WTC11 (cell line): ENCODE data around the gene RAPGEF2. TPM values are rescaled to one million over a fixed set of nuclear protein-coding genes. Genes with fewer than 3 reads are reported as not detected.

ENCODE experiments used
- ATAC-seq: fragments of 200-7000 bp; cut with Tn5 transposase; 2 replicates; pipeline ENCODE4 v1.10.0; 2021; ENCODE audit warnings: mild to moderate bottlenecking, moderate library complexity
- CTCF ChIA-PET: fragments of 300-600 bp; sonication (Branson Sonifier 250); formaldehyde crosslinking; loops from one replicate; lab custom pipeline; 2021; ENCODE audit warnings: antibody characterized with exemption; lab: Charles Lee
- POLR2A ChIA-PET: fragments of 350-600 bp; sonication (Branson Sonifier 250); formaldehyde crosslinking; loops from one replicate; lab custom pipeline; 2021; ENCODE audit warnings: antibody characterized with exemption; lab: Charles Lee
- DNase-seq: peaks from one replicate; pipeline ENCODE4 v3.0.0; 2021; ENCODE audit warnings: low spot score
- H3K27ac Mint-ChIP-seq: 2 replicates; pipeline ENCODE4 v1.8.0; 2021; ENCODE audit warnings: mixed read lengths
- H3K27me3 Mint-ChIP-seq: 2 replicates; pipeline ENCODE4 v1.8.0; 2021; ENCODE audit warnings: low read depth, mild to moderate bottlenecking, moderate library complexity, mixed read lengths
- H3K36me3 Mint-ChIP-seq: 2 replicates; pipeline ENCODE4 v1.8.0; 2021; ENCODE audit warnings: mixed read lengths
- H3K4me1 Mint-ChIP-seq: 2 replicates; pipeline ENCODE4 v1.8.0; 2022; ENCODE audit warnings: mixed read lengths
- H3K4me3 Mint-ChIP-seq: 2 replicates; pipeline ENCODE4 v1.8.0; 2021; ENCODE audit warnings: mild to moderate bottlenecking, moderate library complexity, mixed read lengths
- H3K9me3 Mint-ChIP-seq: 2 replicates; pipeline ENCODE4 v1.8.0; 2021; ENCODE audit warnings: mixed read lengths
- ATF1 ChIP-seq: sonication (generic); formaldehyde crosslinking; IDR thresholded peaks from 2 replicates; pipeline ENCODE4 v1.8.1; 2023; ENCODE audit warnings: mild to moderate bottlenecking, moderate library complexity, missing genetic modification reagents
- CBFB ChIP-seq: sonication (generic); formaldehyde crosslinking; IDR thresholded peaks from 2 replicates; pipeline ENCODE4 v1.8.1; 2022; ENCODE audit warnings: mild to moderate bottlenecking, low read depth, missing genetic modification reagents
- CTCF ChIP-seq: fragments of 200-600 bp; IDR thresholded peaks from 2 replicates; pipeline ENCODE4 v1.8.0; 2022; ENCODE audit warnings: antibody characterized with exemption
- E2F1 ChIP-seq: sonication (generic); formaldehyde crosslinking; IDR thresholded peaks from 2 replicates; pipeline ENCODE4 v1.8.0; 2022; ENCODE audit warnings: mild to moderate bottlenecking, missing genetic modification reagents
- EMX1 ChIP-seq: fragments of 250-450 bp; sonication (Bioruptor Pico); IDR thresholded peaks from 2 replicates; pipeline ENCODE4 v1.8.0; 2021; ENCODE audit warnings: mild to moderate bottlenecking
- ESRRA ChIP-seq: sonication (generic); formaldehyde crosslinking; IDR thresholded peaks from 2 replicates; pipeline ENCODE4 v1.8.1; 2022; ENCODE audit warnings: mild to moderate bottlenecking, missing genetic modification reagents, borderline replicate concordance
- FOXJ3 ChIP-seq: sonication (generic); formaldehyde crosslinking; IDR thresholded peaks from 2 replicates; pipeline ENCODE4 v1.9.0; 2021; ENCODE audit warnings: missing genetic modification reagents, mild to moderate bottlenecking, borderline replicate concordance
- FOXK1 ChIP-seq: sonication (generic); formaldehyde crosslinking; IDR thresholded peaks from 2 replicates; pipeline ENCODE4 v1.8.0; 2022; ENCODE audit warnings: mild to moderate bottlenecking, moderate library complexity, missing genetic modification reagents
- FOXP1 ChIP-seq: sonication (generic); formaldehyde crosslinking; IDR thresholded peaks from 2 replicates; pipeline ENCODE4 v1.8.0; 2022; ENCODE audit warnings: missing genetic modification reagents, mild to moderate bottlenecking, moderate library complexity, borderline replicate concordance
- FOXP4 ChIP-seq: sonication (generic); formaldehyde crosslinking; IDR thresholded peaks from 2 replicates; pipeline ENCODE4 v1.8.0; 2022; ENCODE audit warnings: mild to moderate bottlenecking, missing genetic modification reagents
- GRHL2 ChIP-seq: fragments of 250-450 bp; sonication (Bioruptor Pico); IDR thresholded peaks from 2 replicates; pipeline ENCODE4 v1.8.0; 2022; ENCODE audit warnings: mild to moderate bottlenecking, moderate library complexity; ENCODE audit not compliant: insufficient replicate concordance, severe bottlenecking
- IRF1 ChIP-seq: sonication (generic); formaldehyde crosslinking; IDR thresholded peaks from 2 replicates; pipeline ENCODE4 v1.8.0; 2023; ENCODE audit warnings: missing genetic modification reagents
- JAZF1 ChIP-seq: fragments of 250-450 bp; sonication (Bioruptor Pico); IDR thresholded peaks from 2 replicates; pipeline ENCODE4 v1.9.0; 2021; ENCODE audit warnings: moderate library complexity, mild to moderate bottlenecking, inconsistent platforms
- JUN ChIP-seq: sonication (generic); formaldehyde crosslinking; IDR thresholded peaks from 2 replicates; pipeline ENCODE4 v1.8.0; 2023; ENCODE audit warnings: mild to moderate bottlenecking, missing genetic modification reagents
- MYBL2 ChIP-seq: sonication (generic); formaldehyde crosslinking; IDR thresholded peaks from 2 replicates; pipeline ENCODE4 v1.8.1; 2023; ENCODE audit warnings: mild to moderate bottlenecking, moderate library complexity, missing genetic modification reagents
- NFATC4 ChIP-seq: fragments of 250-450 bp; sonication (Bioruptor Pico); IDR thresholded peaks from 2 replicates; pipeline ENCODE4 v1.9.0; 2021; ENCODE audit warnings: mild to moderate bottlenecking
- NR3C1 ChIP-seq: sonication (generic); formaldehyde crosslinking; conservative IDR thresholded peaks from 2 replicates; pipeline ENCODE4 v1.8.1; 2023; ENCODE audit warnings: low read depth, mild to moderate bottlenecking, missing genetic modification reagents
- PRRX2 ChIP-seq: fragments of 250-450 bp; sonication (Bioruptor Pico); IDR thresholded peaks from 2 replicates; pipeline ENCODE4 v1.8.0; 2021; ENCODE audit warnings: mild to moderate bottlenecking
- RELA ChIP-seq: sonication (generic); formaldehyde crosslinking; IDR thresholded peaks from 2 replicates; pipeline ENCODE4 v1.8.1; 2022; ENCODE audit warnings: missing genetic modification reagents, mild to moderate bottlenecking, borderline replicate concordance
- RORB ChIP-seq: fragments of 250-450 bp; sonication (Bioruptor Pico); IDR thresholded peaks from 2 replicates; pipeline ENCODE4 v1.9.0; 2021; ENCODE audit warnings: mild to moderate bottlenecking
- SP1 ChIP-seq: sonication (generic); formaldehyde crosslinking; conservative IDR thresholded peaks from 2 replicates; pipeline ENCODE4 v1.8.1; 2022; ENCODE audit warnings: missing genetic modification reagents
- TP53 ChIP-seq: sonication (generic); formaldehyde crosslinking; IDR thresholded peaks from 2 replicates; pipeline ENCODE4 v1.8.1; 2023; ENCODE audit warnings: mild to moderate bottlenecking, missing genetic modification reagents
- USF1 ChIP-seq: sonication (generic); formaldehyde crosslinking; IDR thresholded peaks from 2 replicates; pipeline ENCODE4 v1.8.0; 2022; ENCODE audit warnings: mild to moderate bottlenecking, missing genetic modification reagents
- ZNF121 ChIP-seq: sonication (generic); formaldehyde crosslinking; IDR thresholded peaks from 2 replicates; pipeline ENCODE4 v1.8.0; 2023; ENCODE audit warnings: missing genetic modification reagents
- ZNF219 ChIP-seq: sonication (generic); formaldehyde crosslinking; IDR thresholded peaks from 2 replicates; pipeline ENCODE4 v1.8.0; 2023; ENCODE audit warnings: missing genetic modification reagents, mild to moderate bottlenecking, borderline replicate concordance
- ZNF263 ChIP-seq: sonication (generic); formaldehyde crosslinking; IDR thresholded peaks from 2 replicates; pipeline ENCODE4 v1.8.1; 2022; ENCODE audit warnings: low read depth, mild to moderate bottlenecking, moderate library complexity, missing genetic modification reagents
- ZNF396 ChIP-seq: fragments of 250-450 bp; sonication (Bioruptor Pico); IDR thresholded peaks from 2 replicates; pipeline ENCODE4 v1.8.0; 2021; ENCODE audit warnings: mild to moderate bottlenecking, moderate library complexity, borderline replicate concordance
- ZNF416 ChIP-seq: fragments of 250-450 bp; sonication (Bioruptor Pico); IDR thresholded peaks from 2 replicates; pipeline ENCODE4 v1.9.0; 2021; ENCODE audit warnings: mild to moderate bottlenecking, inconsistent platforms
- ZNF532 ChIP-seq: fragments of 250-450 bp; sonication (Bioruptor Pico); IDR thresholded peaks from 2 replicates; pipeline ENCODE4 v1.9.0; 2021; ENCODE audit warnings: mild to moderate bottlenecking, borderline replicate concordance
- total RNA-seq: library from RNA; stranded (reverse); gene quantifications from 3 replicates; pipeline ENCODE4 v1.2.3, GENCODE V29; 2021

Gene RAPGEF2
- total RNA-seq, 1 experiment from 2014 or later, result 40.6 TPM

GRCh38 chr4:159369256-159369655, 266.4 kb downstream of the RAPGEF2 start:
- peaks cover 11% of the 10 kb centered on the region for H3K36me3 Mint-ChIP-seq
- peaks cover 24% of the 10 kb centered on the region for H3K9me3 Mint-ChIP-seq
- DNase-seq, result no peak
- no peak overlapping the region for H3K27ac Mint-ChIP-seq
- no peak overlapping the region for H3K4me3 Mint-ChIP-seq
- H3K27me3 Mint-ChIP-seq, result peaks cover 6% of the 10 kb centered on the region
- no peak for TF ChIP-seq ESRRA (CRISPR knock-in tag)
- TF ChIP-seq ZNF532 (CRISPR knock-in tag), result no peak
- no peak for TF ChIP-seq RORB
- no peak for TF ChIP-seq SP1 (CRISPR knock-in tag)
- no peak for TF ChIP-seq ATF1 (CRISPR knock-in tag)
- no peak for TF ChIP-seq EMX1 (CRISPR knock-in tag)
- no peak for TF ChIP-seq CBFB (CRISPR knock-in tag)
- TF ChIP-seq USF1 (CRISPR knock-in tag), result no peak
- no peak for TF ChIP-seq PRRX2
- no peak for TF ChIP-seq NFATC4 (CRISPR knock-in tag)
- no peak for TF ChIP-seq ZNF263 (CRISPR knock-in tag)
- TF ChIP-seq NR3C1 (CRISPR knock-in tag), result no peak
- no peak for TF ChIP-seq FOXK1 (CRISPR knock-in tag)
- TF ChIP-seq JAZF1 (CRISPR knock-in tag), result no peak
- TF ChIP-seq FOXP1 (CRISPR knock-in tag), result no peak
- no peak for TF ChIP-seq IRF1 (CRISPR knock-in tag)
- TF ChIP-seq FOXP4, result no peak
- TF ChIP-seq ZNF396 (CRISPR knock-in tag), result no peak
- TF ChIP-seq ZNF121, result no peak
- TF ChIP-seq MYBL2 (CRISPR knock-in tag), result no peak
- no peak for ATAC-seq
- H3K4me1 Mint-ChIP-seq, result no peaks in the 10 kb centered on the region
- POLR2A ChIA-PET, result no interaction called here
- CTCF ChIA-PET, result no interaction called here

- Mint-ChIP-seq H3K4me1 (no peaks in the 10 kb centered on the region), H3K4me3 (no peak overlapping the region), H3K9me3 (peaks cover 24% of the 10 kb centered on the region), H3K36me3 (peaks cover 11% of the 10 kb centered on the region), H3K27me3 (peaks cover 6% of the 10 kb centered on the region), H3K27ac (no peak overlapping the region)
- CTCF ChIA-PET, result no interaction called here
- POLR2A ChIA-PET, result no interaction called here
- ATAC-seq (no peak), DNase-seq (no peak)
- TF ChIP-seq TP53 (CRISPR knock-in tag), result no peak
- TF ChIP-seq FOXP1 (CRISPR knock-in tag), result no peak
- no peak for TF ChIP-seq FOXJ3 (CRISPR knock-in tag)
- no peak for TF ChIP-seq RELA (CRISPR knock-in tag)
- no peak for TF ChIP-seq MYBL2 (CRISPR knock-in tag)
- TF ChIP-seq ZNF416, result no peak
- TF ChIP-seq ZNF219, result no peak
- no peak for TF ChIP-seq E2F1 (CRISPR knock-in tag)
- TF ChIP-seq GRHL2, result no peak
- no peak for TF ChIP-seq JUN (CRISPR knock-in tag)
- TF ChIP-seq NR3C1 (CRISPR knock-in tag), result no peak
- TF ChIP-seq CTCF, result no peak
Measured at GRCh38 chr4:159370286-159370685, 267.4 kb downstream of the RAPGEF2 start.
